Measurements from ENCODE around the gene RERE. TPM values are rescaled to one million over a fixed set of nuclear protein-coding genes. Genes with fewer than 3 reads are reported as not detected.

RERE gene
- total RNA-seq, 2 donors from 2014 or later: 96.0 to 105 TPM

DNA sequence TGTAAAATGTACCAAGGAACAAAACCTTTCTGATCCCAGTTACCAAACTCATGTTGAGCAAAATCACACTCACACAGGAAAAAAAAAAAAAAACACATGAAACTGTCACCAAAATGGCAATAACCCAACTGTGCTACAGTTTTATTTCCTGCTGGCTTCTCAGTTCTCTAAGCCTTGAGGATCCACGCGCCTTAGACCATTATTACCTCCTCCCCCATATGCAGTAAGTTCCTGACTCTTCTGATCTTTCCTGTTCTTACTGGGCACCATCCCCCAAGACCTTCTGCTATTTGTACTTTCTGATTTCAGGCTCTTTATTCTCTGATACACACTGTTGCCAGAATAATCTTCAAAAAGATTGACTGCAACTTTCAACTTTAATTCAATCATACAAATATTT, 419.9 kb downstream of the RERE start:
- Histone ChIP-seq H3K4me1 (peaks cover 9% of the 10 kb centered on the region), H3K27ac (peak overlapping the region; percentile 30), H3K9ac (ENCODE audit: low read depth in 2 of 2, low read length in 2 of 2) (no peak overlapping the region), H3K4me3 (no peak overlapping the region), H3K9me3 (no peaks in the 10 kb centered on the region), H3K27me3 (no peaks in the 10 kb centered on the region), H3K36me3 (no peaks in the 10 kb centered on the region)
- intact Hi-C loops (cut with DNase I): no loop called here
- TF ChIP-seq, protein P1, sequence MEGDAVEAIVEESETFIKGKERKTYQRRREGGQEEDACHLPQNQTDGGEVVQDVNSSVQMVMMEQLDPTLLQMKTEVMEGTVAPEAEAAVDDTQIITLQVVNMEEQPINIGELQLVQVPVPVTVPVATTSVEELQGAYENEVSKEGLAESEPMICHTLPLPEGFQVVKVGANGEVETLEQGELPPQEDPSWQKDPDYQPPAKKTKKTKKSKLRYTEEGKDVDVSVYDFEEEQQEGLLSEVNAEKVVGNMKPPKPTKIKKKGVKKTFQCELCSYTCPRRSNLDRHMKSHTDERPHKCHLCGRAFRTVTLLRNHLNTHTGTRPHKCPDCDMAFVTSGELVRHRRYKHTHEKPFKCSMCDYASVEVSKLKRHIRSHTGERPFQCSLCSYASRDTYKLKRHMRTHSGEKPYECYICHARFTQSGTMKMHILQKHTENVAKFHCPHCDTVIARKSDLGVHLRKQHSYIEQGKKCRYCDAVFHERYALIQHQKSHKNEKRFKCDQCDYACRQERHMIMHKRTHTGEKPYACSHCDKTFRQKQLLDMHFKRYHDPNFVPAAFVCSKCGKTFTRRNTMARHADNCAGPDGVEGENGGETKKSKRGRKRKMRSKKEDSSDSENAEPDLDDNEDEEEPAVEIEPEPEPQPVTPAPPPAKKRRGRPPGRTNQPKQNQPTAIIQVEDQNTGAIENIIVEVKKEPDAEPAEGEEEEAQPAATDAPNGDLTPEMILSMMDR (IDR thresholded peaks at IDR 0.05): no peak
- no peak for DNase-seq

DNA sequence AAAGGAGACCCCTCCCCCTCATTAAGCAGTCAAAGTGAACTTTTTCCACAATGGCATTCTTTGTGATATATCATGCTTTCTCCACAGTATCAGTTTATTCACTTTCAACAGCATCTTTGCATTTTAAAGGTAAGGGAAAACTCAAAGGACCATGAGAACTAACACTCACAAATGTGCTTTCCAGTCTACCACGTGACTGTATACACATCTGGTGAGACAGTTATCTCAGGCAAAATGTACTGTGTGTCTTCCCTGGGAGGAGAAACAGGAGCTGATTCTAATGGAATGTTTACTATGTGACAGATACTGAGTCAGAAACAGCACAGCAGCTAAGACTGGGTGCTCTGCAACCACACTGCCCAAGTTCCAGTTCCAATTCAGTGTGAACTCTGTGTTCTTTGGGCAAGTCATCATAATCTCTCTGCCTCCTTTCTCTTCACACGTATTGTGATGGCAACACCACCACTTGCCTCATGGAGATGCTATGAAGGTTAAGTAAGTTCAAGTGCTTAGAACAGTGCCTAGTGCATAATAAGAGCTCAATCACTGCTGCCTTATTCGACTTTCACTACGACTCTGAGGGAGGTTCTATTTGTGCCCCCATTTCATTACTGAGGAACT, 420.5 kb downstream of the RERE start:
- Histone ChIP-seq H3K27me3 (no peaks in the 10 kb centered on the region), H3K4me3 (no peak overlapping the region), H3K9me3 (no peaks in the 10 kb centered on the region), H3K36me3 (no peaks in the 10 kb centered on the region), H3K27ac (peak overlapping the region; percentile 34), H3K9ac (ENCODE audit: low read depth in 2 of 2, low read length in 2 of 2) (no peak overlapping the region), H3K4me1 (peaks cover 9% of the 10 kb centered on the region)
- TF ChIP-seq, protein P1 (IDR thresholded peaks at IDR 0.05): no peak
- DNase-seq: no peak
- intact Hi-C loops (cut with DNase I): no loop called here

DNA sequence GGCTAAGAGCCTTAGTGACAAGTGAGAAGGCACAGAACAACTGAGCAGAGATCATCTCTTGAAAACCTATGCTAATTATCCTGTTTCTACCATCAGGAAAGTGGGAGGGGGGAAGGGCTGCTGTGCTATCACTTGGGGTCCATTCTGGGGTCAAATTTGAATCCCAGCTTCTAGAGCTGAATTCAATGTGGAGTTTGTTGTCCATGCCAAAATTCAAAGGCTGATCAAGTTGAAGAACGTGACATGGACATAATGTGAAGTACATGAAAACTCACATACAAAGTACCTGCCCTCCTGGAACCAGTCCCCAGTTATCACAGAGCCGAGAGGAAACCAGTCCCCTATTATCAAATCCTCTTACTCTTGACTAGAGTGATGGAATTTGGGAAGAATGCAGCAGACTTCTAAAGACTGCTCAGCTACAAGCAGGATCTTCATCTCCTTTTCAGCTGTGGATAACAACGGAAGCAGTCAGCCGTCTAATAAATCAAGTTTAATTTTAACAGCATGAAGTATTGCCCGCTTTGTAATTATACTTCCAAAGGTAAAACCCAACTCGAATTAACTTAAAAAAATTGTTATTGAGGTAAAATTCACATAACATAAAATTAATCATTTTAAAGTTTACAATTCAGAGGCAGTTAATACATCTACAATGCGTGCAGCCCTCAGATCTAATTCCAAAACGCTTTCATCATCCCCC, 421.2 kb downstream of the RERE start:
- Histone ChIP-seq H3K9ac (ENCODE audit: low read depth in 2 of 2, low read length in 2 of 2) (peak overlapping the region in 1 of 2 donors; percentile 31), H3K9me3 (no peaks in the 10 kb centered on the region), H3K36me3 (no peaks in the 10 kb centered on the region), H3K4me3 (no peak overlapping the region), H3K27me3 (no peaks in the 10 kb centered on the region), H3K27ac (peak overlapping the region; percentile 34), H3K4me1 (peaks cover 9% of the 10 kb centered on the region)
- TF ChIP-seq, protein P1 (IDR thresholded peaks at IDR 0.05): no peak
- intact Hi-C loops (cut with DNase I): no loop called here
- no peak for DNase-seq

DNA sequence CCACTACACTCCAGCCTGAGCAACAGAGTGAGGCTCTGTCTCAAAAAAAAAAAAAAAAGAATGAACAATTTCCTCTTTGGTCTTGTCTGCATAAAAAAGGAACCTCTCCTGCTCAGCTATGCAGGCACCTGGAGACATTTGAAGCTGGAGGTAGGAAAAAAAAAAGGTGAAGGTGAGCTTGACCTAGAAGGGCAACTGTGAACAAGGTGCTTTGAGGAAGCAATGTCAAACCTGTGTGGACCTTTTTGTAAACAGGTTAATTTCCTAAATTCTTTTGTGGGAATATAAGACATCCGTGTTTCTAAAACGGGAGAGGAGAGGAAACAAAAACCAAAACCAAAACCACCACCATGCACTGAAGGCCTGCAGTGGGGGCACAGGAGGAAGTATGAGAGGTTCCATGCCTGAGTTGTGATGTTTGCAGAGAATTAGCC, 422.0 kb downstream of the RERE start:
- Histone ChIP-seq H3K4me3 (no peak overlapping the region), H3K9ac (ENCODE audit: low read depth in 2 of 2, low read length in 2 of 2) (peak overlapping the region in 1 of 2 donors; percentile 31), H3K36me3 (no peaks in the 10 kb centered on the region), H3K9me3 (no peaks in the 10 kb centered on the region), H3K4me1 (peaks cover 9% of the 10 kb centered on the region), H3K27me3 (no peaks in the 10 kb centered on the region), H3K27ac (peak overlapping the region; percentile 34)
- intact Hi-C loops (cut with DNase I): no loop called here
- no peak for DNase-seq
- TF ChIP-seq, protein P1 (IDR thresholded peaks at IDR 0.05): no peak

DNA sequence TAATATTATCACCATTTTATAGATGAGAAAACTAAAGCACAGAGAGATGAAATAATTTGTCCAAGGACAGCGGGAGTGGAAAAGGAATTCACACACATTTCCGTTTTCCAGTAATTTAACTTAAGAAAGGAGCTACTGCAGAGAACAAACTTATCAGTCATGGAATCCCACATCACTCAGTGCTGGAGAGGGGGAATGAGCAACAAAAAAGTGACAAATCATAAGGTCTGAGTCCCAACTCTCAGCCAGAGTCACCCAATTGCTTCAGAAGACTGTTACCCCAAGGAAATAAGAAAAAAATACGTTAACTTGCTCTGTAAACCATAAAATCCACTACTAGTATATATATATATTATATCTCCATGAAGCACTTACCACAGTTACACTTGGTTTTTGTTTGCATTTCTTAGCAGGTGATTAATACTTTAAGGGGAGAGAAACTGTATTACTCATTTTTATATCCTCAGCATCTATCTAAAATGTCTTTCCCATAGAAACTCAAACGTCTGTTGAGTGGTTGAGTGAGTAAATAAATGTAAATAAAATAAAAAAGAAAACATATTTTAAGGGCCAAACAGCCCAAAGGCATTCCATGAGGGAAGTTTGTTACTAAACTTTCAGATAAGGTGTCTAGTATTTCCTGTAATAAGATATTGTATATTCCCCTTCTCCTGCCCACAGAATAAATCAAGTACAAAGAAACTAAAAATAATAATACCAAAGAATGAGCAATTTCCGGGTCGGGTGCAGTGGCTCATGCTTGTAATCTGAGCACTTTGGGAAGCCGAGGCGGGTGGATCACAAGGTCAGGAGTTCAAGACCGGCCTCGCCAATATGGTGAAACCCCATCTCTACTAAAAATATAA, 422.8 kb downstream of the RERE start:
- Histone ChIP-seq H3K4me1 (peaks cover 9% of the 10 kb centered on the region), H3K9me3 (no peaks in the 10 kb centered on the region), H3K27ac (no peak overlapping the region), H3K9ac (ENCODE audit: low read depth in 2 of 2, low read length in 2 of 2) (no peak overlapping the region), H3K4me3 (no peak overlapping the region), H3K27me3 (no peaks in the 10 kb centered on the region), H3K36me3 (no peaks in the 10 kb centered on the region)
- intact Hi-C loops (cut with DNase I): no loop called here
- TF ChIP-seq, protein P1 (IDR thresholded peaks at IDR 0.05): no peak
- no peak for DNase-seq
